Measurements from ENCODE around the gene MKRN2OS.
"Not testable (repeated sequence)": the region's sequence is repeated elsewhere in the genome, so short reads cannot be mapped to it uniquely, and the experiment has no call there.

GRCh38 chr3:12543497-12543896 lies 1.8 kb downstream of the MKRN2OS start:
- TF ChIP-seq, protein P1, sequence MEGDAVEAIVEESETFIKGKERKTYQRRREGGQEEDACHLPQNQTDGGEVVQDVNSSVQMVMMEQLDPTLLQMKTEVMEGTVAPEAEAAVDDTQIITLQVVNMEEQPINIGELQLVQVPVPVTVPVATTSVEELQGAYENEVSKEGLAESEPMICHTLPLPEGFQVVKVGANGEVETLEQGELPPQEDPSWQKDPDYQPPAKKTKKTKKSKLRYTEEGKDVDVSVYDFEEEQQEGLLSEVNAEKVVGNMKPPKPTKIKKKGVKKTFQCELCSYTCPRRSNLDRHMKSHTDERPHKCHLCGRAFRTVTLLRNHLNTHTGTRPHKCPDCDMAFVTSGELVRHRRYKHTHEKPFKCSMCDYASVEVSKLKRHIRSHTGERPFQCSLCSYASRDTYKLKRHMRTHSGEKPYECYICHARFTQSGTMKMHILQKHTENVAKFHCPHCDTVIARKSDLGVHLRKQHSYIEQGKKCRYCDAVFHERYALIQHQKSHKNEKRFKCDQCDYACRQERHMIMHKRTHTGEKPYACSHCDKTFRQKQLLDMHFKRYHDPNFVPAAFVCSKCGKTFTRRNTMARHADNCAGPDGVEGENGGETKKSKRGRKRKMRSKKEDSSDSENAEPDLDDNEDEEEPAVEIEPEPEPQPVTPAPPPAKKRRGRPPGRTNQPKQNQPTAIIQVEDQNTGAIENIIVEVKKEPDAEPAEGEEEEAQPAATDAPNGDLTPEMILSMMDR (IDR thresholded peaks at IDR 0.05) = not testable (repeated sequence)
- TF ChIP-seq POLR2A (IDR thresholded peaks at IDR 0.05); POLR2AphosphoS5 (IDR thresholded peaks at IDR 0.05); EP300 (IDR thresholded peaks at IDR 0.05; ENCODE audit: low read depth): not testable (repeated sequence)
